GM23338 (cell line): ENCODE results near the gene COLQ. TPM values are rescaled to one million over a fixed set of nuclear protein-coding genes. Genes with fewer than 3 reads are reported as not detected.
A peak's percentile ranks its signal among the peaks of the same experiment; 100 is the strongest.

Source experiments
- ATAC-seq: fragments of 200-7000 bp; cut with Tn5 transposase; 3 replicates; pipeline ENCODE4 v1.9.1; 2020
- DNase-seq: peaks from one replicate; pipeline ENCODE4 v3.0.0-alpha.2; 2015; ENCODE audit warnings: low spot score
- H2AFZ ChIP-seq: fragments of 200-600 bp; sonication (generic); 2 replicates; pipeline ENCODE4 v1.8.0; 2016; ENCODE audit warnings: antibody characterized with exemption, mild to moderate bottlenecking, moderate library complexity
- H3F3A ChIP-seq: fragments of 200-600 bp; sonication (generic); replicated peaks from 2 replicates; pipeline ENCODE4 v1.8.0; 2017; ENCODE audit warnings: antibody characterized with exemption, mixed run types, low read depth
- H3K27ac ChIP-seq: fragments of 200-600 bp; sonication (generic); 2 replicates; pipeline ENCODE4 v1.6.1; 2016; ENCODE audit warnings: low read depth
- H3K27me3 ChIP-seq: fragments of 200-600 bp; sonication (generic); 2 replicates; pipeline ENCODE4 v1.8.0; 2016; ENCODE audit warnings: mild to moderate bottlenecking, mixed run types, moderate library complexity; ENCODE audit not compliant: insufficient read depth
- H3K36me3 ChIP-seq: fragments of 200-600 bp; sonication (generic); 2 replicates; pipeline ENCODE4 v1.8.0; 2016; ENCODE audit warnings: mild to moderate bottlenecking; ENCODE audit not compliant: insufficient read depth
- H3K4me1 ChIP-seq: fragments of 200-600 bp; sonication (generic); 2 replicates; pipeline ENCODE4 v1.8.0; 2016; ENCODE audit warnings: mild to moderate bottlenecking, moderate library complexity; ENCODE audit not compliant: insufficient read depth
- H3K4me2 ChIP-seq: fragments of 200-600 bp; sonication (generic); 2 replicates; pipeline ENCODE4 v1.7.1; 2017; ENCODE audit warnings: mixed run types
- H3K4me3 ChIP-seq: fragments of 200-600 bp; sonication (generic); 2 replicates; pipeline ENCODE4 v1.6.1; 2016; ENCODE audit warnings: mixed run types
- H3K79me2 ChIP-seq: fragments of 200-600 bp; sonication (generic); replicated peaks from 2 replicates; pipeline ENCODE4 v1.8.0; 2017; ENCODE audit warnings: mild to moderate bottlenecking; ENCODE audit not compliant: insufficient read depth
- H3K9me2 ChIP-seq: fragments of 200-600 bp; sonication (generic); 2 replicates; pipeline ENCODE4 v1.8.0; 2017; ENCODE audit not compliant: insufficient read depth
- H4K20me1 ChIP-seq: fragments of 200-600 bp; sonication (generic); replicated peaks from 2 replicates; pipeline ENCODE4 v1.8.0; 2017; ENCODE audit warnings: mild to moderate bottlenecking; ENCODE audit not compliant: insufficient read depth
- H3K27ac Mint-ChIP-seq: 2 replicates; pipeline ENCODE4 v1.8.0; 2020; ENCODE audit warnings: inconsistent platforms, mild to moderate bottlenecking, moderate library complexity, mixed read lengths
- H3K27me3 Mint-ChIP-seq: 3 replicates; pipeline ENCODE4 v1.8.0; 2022; ENCODE audit warnings: low read depth, mild to moderate bottlenecking, moderate library complexity, mixed read lengths, inconsistent platforms; ENCODE audit not compliant: insufficient read depth, poor library complexity
- H3K36me3 Mint-ChIP-seq: 3 replicates; pipeline ENCODE4 v1.8.0; 2021; ENCODE audit warnings: low read depth, mild to moderate bottlenecking, inconsistent platforms, moderate library complexity, mixed read lengths
- H3K4me1 Mint-ChIP-seq: 3 replicates; pipeline ENCODE4 v1.8.0; 2020; ENCODE audit warnings: mild to moderate bottlenecking, inconsistent platforms, mixed read lengths
- H3K4me3 Mint-ChIP-seq: 3 replicates; pipeline ENCODE4 v1.8.0; 2021; ENCODE audit warnings: moderate library complexity, mild to moderate bottlenecking, inconsistent platforms, mixed read lengths
- H3K9me3 Mint-ChIP-seq: 3 replicates; pipeline ENCODE4 v1.8.0; 2020; ENCODE audit warnings: moderate library complexity, mild to moderate bottlenecking, inconsistent platforms, mixed read lengths
- CTCF ChIP-seq, 2 experiments: fragments of 200-600 bp in 1 of 2; sonication (generic) in 1 of 2; conservative IDR thresholded peaks; 2 replicates each; pipeline versions ENCODE4 v1.5.1 to v1.6.1; 2016 to 2017; ENCODE audit warnings: antibody characterized with exemption in 2 of 2, low read depth in 2 of 2, mild to moderate bottlenecking in 2 of 2, moderate library complexity in 1 of 2
- NANOG ChIP-seq: IDR thresholded peaks from 2 replicates; pipeline ENCODE4 v1.6.1; 2016; ENCODE audit warnings: antibody characterized with exemption, borderline replicate concordance
- POLR2AphosphoS5 ChIP-seq: IDR thresholded peaks from 2 replicates; pipeline ENCODE4 v1.6.1; 2016; ENCODE audit warnings: antibody characterized with exemption, low read depth
- REST ChIP-seq: IDR thresholded peaks from one replicate; pipeline ENCODE4 v1.6.1; 2018; ENCODE audit warnings: antibody characterized with exemption; ENCODE audit not compliant: unreplicated experiment
- ZNF331 ChIP-seq: fragments of 250-450 bp; sonication (Bioruptor Pico); IDR thresholded peaks from 2 replicates; pipeline ENCODE4 v1.5.0; 2020; ENCODE audit warnings: low read depth, mild to moderate bottlenecking, moderate library complexity
- ZNF462 ChIP-seq: fragments of 250-450 bp; sonication (Bioruptor Pico); IDR thresholded peaks from 2 replicates; pipeline ENCODE4 v1.5.0; 2020; ENCODE audit warnings: mild to moderate bottlenecking, moderate library complexity
- polyA plus RNA-seq: library from polyadenylated mRNA; unstranded; fragments of >200 nt; fragmentation: Nextera tagmentation; extraction: Ambion mirVana; gene quantifications from 2 replicates; pipeline ENCODE4 v1.2.1, GENCODE V29; 2016
- total RNA-seq: library from RNA; depleted of rRNA; stranded (reverse); fragments of >200 nt; shearing (Covaris generic); gene quantifications from 2 replicates; pipeline ENCODE4 v1.2.3, GENCODE V29; 2014

Gene COLQ
- total and polyA plus RNA-seq, 2 experiments from 2014 or later, result 0.78 to 2.0 TPM

- no peak for TF ChIP-seq ZNF462 (CRISPR knock-in tag)
- TF ChIP-seq ZNF331 (CRISPR knock-in tag), result no peak
- TF ChIP-seq CTCF (conservative IDR thresholded peaks at IDR 0.05; ENCODE audit: low read depth in 2 of 2), result no peak
- TF ChIP-seq NANOG, result no peak
These were observed 85.3 kb downstream of the COLQ start (continued) for GRCh38 chr3:15436246-15436645.

- peak; percentile 15 for DNase-seq
- TF ChIP-seq REST, result peak; percentile 65
- no peak for TF ChIP-seq POLR2AphosphoS5
- TF ChIP-seq CTCF (conservative IDR thresholded peaks at IDR 0.05; ENCODE audit: low read depth in 2 of 2), result no peak
- Histone ChIP-seq H4K20me1 (peaks cover 11% of the 10 kb centered on the region), H3K9me2 (no peaks in the 10 kb centered on the region), H3K27me3 (no peaks in the 10 kb centered on the region), H3K27ac (no peak overlapping the region), H3K4me2 (no peak overlapping the region), H2AFZ (no peak overlapping the region), H3K4me3 (no peak overlapping the region), H3F3A (no peaks in the 10 kb centered on the region), H3K4me1 (no peaks in the 10 kb centered on the region), H3K79me2 (peaks cover 26% of the 10 kb centered on the region), H3K36me3 (peaks cover 71% of the 10 kb centered on the region)
- H3K4me3 Mint-ChIP-seq, result no peak overlapping the region
- no peaks in the 10 kb centered on the region for H3K27me3 Mint-ChIP-seq
- no peaks in the 10 kb centered on the region for H3K4me1 Mint-ChIP-seq
- peaks cover 71% of the 10 kb centered on the region for H3K36me3 Mint-ChIP-seq
- H3K27ac Mint-ChIP-seq, result no peak overlapping the region
- no peak; the same call in 2 of the 3 replicates for ATAC-seq
- H3K9me3 Mint-ChIP-seq, result no peaks in the 10 kb centered on the region
These were observed 86.8 kb downstream of the COLQ start for GRCh38 chr3:15434756-15435155.
